Measurements from ENCODE around the gene AHDC1.

AHDC1 gene

DNA sequence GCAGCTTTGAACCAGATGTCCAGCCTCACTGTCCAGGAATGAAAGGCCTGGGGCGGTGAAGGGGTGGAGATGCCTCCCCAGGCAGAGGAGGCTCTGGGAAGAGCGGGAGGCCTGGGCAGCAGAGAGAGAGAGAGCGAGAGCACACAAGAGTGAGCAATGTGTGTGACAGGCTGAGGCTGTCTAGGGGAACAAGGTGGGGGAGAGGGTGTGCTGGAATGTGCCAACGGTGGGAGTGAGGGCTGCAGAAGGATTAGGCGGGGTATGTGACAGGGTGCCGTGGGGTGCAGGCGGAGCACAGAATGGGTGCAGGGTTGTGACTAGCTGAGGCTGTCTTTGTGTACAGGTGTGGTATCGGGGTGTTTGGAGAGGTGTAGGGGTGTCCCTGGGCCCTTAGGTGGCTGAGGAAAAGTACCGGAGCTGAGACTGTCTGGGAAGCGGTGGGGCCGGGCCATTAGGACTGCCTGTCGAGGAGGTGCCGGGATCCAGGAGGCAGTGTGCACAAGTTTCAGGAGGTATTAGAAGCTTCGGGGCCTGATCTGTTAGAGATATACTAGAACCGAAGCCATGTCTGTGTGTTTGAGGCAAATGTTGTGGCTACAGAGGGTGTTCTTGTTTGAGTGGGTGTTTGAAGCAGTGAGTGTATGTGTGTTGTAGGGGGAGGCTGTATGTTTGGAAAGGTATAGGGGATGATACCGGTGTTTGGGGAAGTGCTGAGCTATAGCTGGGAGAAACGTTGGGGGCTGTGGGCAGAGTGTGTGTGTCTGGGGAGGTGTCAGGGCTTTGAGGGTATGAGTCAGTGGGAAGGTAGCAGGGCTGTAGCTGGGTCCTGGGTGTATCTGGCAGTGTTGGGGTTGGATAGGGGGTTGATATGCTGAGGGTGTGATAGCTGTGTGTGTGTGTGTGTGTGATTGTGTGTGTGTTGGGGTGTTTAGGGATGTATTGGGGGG, 9.1 kb downstream of the AHDC1 start:
- CTCF ChIA-PET = interaction anchor here (0.6 to 2.4 kb wide), 9 partner anchors 11 to 237 kb away, joined by 3 to 17 read pairs (median 3); no protein-coding TSS in a partner anchor
- H3K27ac ChIP-seq (ENCODE audit: extremely low read depth, low read depth, low read length) = no peak overlapping the region
- no peaks in the 10 kb centered on the region for H3K9me3 ChIP-seq (ENCODE audit: control insufficient read depth, insufficient read depth, low read depth, low read length)
- H3K36me3 ChIP-seq (ENCODE audit: control insufficient read depth in 2 of 2, insufficient read depth in 1 of 2, low read length in 2 of 2) = peaks cover 0 to 7% of the 10 kb centered on the region in 2 experiments; a peak in 1 of 3 replicates
- POLR2A ChIA-PET = interaction anchor here (1.4 kb wide), 2 partner anchors 9 to 18 kb away, joined by 4 to 9 read pairs; partner anchors contain the start of gene AHDC1
- no peak overlapping the region for H3K4me3 ChIP-seq (ENCODE audit: low read depth, low read length)
- H3K4me1 ChIP-seq (ENCODE audit: control insufficient read depth, insufficient read depth, low read length) = peaks cover 26% of the 10 kb centered on the region
- TF ChIP-seq MYNN (tag by site-specific recombination; IDR thresholded peaks at IDR 0.05; ENCODE audit: borderline replicate concordance) = no peak
- TF ChIP-seq, protein P1, sequence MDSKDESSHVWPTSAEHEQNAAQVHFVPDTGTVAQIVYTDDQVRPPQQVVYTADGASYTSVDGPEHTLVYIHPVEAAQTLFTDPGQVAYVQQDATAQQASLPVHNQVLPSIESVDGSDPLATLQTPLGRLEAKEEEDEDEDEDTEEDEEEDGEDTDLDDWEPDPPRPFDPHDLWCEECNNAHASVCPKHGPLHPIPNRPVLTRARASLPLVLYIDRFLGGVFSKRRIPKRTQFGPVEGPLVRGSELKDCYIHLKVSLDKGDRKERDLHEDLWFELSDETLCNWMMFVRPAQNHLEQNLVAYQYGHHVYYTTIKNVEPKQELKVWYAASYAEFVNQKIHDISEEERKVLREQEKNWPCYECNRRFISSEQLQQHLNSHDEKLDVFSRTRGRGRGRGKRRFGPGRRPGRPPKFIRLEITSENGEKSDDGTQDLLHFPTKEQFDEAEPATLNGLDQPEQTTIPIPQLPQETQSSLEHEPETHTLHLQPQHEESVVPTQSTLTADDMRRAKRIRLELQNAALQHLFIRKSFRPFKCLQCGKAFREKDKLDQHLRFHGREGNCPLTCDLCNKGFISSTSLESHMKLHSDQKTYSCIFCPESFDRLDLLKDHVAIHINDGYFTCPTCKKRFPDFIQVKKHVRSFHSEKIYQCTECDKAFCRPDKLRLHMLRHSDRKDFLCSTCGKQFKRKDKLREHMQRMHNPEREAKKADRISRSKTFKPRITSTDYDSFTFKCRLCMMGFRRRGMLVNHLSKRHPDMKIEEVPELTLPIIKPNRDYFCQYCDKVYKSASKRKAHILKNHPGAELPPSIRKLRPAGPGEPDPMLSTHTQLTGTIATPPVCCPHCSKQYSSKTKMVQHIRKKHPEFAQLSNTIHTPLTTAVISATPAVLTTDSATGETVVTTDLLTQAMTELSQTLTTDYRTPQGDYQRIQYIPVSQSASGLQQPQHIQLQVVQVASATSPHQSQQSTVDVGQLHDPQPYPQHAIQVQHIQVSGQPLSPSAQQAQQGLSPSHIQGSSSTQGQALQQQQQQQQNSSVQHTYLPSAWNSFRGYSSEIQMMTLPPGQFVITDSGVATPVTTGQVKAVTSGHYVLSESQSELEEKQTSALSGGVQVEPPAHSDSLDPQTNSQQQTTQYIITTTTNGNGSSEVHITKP (tag by site-specific recombination; IDR thresholded peaks at IDR 0.05) = peak; percentile 41; the same call in 1 of the 2 replicates
- TF ChIP-seq, protein P2, sequence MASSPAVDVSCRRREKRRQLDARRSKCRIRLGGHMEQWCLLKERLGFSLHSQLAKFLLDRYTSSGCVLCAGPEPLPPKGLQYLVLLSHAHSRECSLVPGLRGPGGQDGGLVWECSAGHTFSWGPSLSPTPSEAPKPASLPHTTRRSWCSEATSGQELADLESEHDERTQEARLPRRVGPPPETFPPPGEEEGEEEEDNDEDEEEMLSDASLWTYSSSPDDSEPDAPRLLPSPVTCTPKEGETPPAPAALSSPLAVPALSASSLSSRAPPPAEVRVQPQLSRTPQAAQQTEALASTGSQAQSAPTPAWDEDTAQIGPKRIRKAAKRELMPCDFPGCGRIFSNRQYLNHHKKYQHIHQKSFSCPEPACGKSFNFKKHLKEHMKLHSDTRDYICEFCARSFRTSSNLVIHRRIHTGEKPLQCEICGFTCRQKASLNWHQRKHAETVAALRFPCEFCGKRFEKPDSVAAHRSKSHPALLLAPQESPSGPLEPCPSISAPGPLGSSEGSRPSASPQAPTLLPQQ (tag by site-specific recombination; IDR thresholded peaks at IDR 0.05) = no peak
- TF ChIP-seq ZNF221 (tag by site-specific recombination; IDR thresholded peaks at IDR 0.05; ENCODE audit: borderline replicate concordance) = no peak
- TF ChIP-seq ZNF174 (tag by site-specific recombination; IDR thresholded peaks at IDR 0.05) = no peak
- TF ChIP-seq, protein P3, sequence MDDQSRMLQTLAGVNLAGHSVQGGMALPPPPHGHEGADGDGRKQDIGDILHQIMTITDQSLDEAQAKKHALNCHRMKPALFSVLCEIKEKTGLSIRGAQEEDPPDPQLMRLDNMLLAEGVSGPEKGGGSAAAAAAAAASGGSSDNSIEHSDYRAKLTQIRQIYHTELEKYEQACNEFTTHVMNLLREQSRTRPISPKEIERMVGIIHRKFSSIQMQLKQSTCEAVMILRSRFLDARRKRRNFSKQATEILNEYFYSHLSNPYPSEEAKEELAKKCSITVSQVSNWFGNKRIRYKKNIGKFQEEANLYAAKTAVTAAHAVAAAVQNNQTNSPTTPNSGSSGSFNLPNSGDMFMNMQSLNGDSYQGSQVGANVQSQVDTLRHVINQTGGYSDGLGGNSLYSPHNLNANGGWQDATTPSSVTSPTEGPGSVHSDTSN (CRISPR knock-in tag; IDR thresholded peaks at IDR 0.05) = no peak
- TF ChIP-seq ZNF629 (tag by site-specific recombination; IDR thresholded peaks at IDR 0.05) = no peak
- no peak for TF ChIP-seq IKZF3 (tag by site-specific recombination; IDR thresholded peaks at IDR 0.05)
- TF ChIP-seq, protein P4, sequence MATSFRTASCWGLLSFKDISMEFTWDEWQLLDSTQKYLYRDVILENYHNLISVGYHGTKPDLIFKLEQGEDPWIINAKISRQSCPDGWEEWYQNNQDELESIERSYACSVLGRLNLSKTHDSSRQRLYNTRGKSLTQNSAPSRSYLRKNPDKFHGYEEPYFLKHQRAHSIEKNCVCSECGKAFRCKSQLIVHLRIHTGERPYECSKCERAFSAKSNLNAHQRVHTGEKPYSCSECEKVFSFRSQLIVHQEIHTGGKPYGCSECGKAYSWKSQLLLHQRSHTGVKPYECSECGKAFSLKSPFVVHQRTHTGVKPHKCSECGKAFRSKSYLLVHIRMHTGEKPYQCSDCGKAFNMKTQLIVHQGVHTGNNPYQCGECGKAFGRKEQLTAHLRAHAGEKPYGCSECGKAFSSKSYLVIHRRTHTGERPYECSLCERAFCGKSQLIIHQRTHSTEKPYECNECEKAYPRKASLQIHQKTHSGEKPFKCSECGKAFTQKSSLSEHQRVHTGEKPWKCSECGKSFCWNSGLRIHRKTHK (tag by site-specific recombination; IDR thresholded peaks at IDR 0.05) = no peak
- TF ChIP-seq ZNF654 (tag by site-specific recombination; IDR thresholded peaks at IDR 0.05; ENCODE audit: low read depth) = no peak
- TF ChIP-seq EGR2 (tag by site-specific recombination; IDR thresholded peaks at IDR 0.05; ENCODE audit: low read depth) = peak; percentile 67
- TF ChIP-seq ZNF514 (tag by site-specific recombination; IDR thresholded peaks at IDR 0.05) = no peak
- TF ChIP-seq, protein P5, sequence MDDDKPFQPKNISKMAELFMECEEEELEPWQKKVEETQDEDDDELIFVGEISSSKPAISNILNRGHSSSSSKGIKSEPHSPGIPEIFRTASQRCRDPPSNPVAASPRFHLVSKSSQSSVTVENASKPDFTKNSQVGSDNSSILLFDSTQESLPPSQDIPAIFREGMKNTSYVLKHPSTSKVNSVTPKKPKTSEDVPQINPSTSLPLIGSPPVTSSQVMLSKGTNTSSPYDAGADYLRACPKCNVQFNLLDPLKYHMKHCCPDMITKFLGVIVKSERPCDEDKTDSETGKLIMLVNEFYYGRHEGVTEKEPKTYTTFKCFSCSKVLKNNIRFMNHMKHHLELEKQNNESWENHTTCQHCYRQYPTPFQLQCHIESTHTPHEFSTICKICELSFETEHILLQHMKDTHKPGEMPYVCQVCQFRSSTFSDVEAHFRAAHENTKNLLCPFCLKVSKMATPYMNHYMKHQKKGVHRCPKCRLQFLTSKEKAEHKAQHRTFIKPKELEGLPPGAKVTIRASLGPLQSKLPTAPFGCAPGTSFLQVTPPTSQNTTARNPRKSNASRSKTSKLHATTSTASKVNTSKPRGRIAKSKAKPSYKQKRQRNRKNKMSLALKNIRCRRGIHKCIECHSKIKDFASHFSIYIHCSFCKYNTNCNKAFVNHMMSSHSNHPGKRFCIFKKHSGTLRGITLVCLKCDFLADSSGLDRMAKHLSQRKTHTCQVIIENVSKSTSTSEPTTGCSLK (tag by site-specific recombination; IDR thresholded peaks at IDR 0.05) = no peak
- TF ChIP-seq ZNF10 (tag by site-specific recombination; IDR thresholded peaks at IDR 0.05) = no peak
- TF ChIP-seq, protein P6, sequence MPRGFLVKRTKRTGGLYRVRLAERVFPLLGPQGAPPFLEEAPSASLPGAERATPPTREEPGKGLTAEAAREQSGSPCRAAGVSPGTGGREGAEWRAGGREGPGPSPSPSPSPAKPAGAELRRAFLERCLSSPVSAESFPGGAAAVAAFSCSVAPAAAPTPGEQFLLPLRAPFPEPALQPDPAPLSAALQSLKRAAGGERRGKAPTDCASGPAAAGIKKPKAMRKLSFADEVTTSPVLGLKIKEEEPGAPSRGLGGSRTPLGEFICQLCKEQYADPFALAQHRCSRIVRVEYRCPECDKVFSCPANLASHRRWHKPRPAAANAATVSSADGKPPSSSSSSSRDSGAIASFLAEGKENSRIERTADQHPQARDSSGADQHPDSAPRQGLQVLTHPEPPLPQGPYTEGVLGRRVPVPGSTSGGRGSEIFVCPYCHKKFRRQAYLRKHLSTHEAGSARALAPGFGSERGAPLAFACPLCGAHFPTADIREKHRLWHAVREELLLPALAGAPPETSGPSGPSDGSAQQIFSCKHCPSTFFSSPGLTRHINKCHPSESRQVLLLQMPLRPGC (tag by site-specific recombination; IDR thresholded peaks at IDR 0.05) = peak; percentile 62; the same call in 1 of the 2 replicates
- no peak; the same call in 1 of the 2 replicates for TF ChIP-seq KLF1 (tag by site-specific recombination; IDR thresholded peaks at IDR 0.05)
- no peak for TF ChIP-seq KLF16 (tag by site-specific recombination; IDR thresholded peaks at IDR 0.05)
- TF ChIP-seq ZBTB7A (tag by site-specific recombination; IDR thresholded peaks at IDR 0.05; ENCODE audit: low read depth) = peak; percentile 54; the same call in 1 of the 2 replicates
- TF ChIP-seq ZNF16 (tag by site-specific recombination; IDR thresholded peaks at IDR 0.05; ENCODE audit: low read depth) = no peak
- no peak for TF ChIP-seq ZNF433 (tag by site-specific recombination; IDR thresholded peaks at IDR 0.05; ENCODE audit: low read depth)
- no peak for TF ChIP-seq ZNF707 (tag by site-specific recombination; IDR thresholded peaks at IDR 0.05)
- no peak for TF ChIP-seq ZNF623 (tag by site-specific recombination; IDR thresholded peaks at IDR 0.05)
